Astrocyte (in vitro differentiated cells and primary cell): Measurements from ENCODE around the gene MYRIP. TPM values are rescaled to one million over a fixed set of nuclear protein-coding genes. Genes with fewer than 3 reads are reported as not detected.

Source experiments
- DNase-seq: peaks from one replicate; pipeline ENCODE4 v3.0.0-alpha.2; 2010; ENCODE audit warnings: low read depth
- FAIRE-seq: peaks from 2 replicates; lab custom pipeline; 2011; peaks lifted over from hg19 to GRCh38; lab: Jason Lieb, UNC
- H2AFZ ChIP-seq: 2 replicates; pipeline ENCODE4 v1.6.0; 2012; ENCODE audit warnings: low read depth, low read length, inconsistent platforms
- H3K27ac ChIP-seq: 2 replicates; pipeline ENCODE4 v1.5.1; 2011; ENCODE audit warnings: low read depth, low read length, inconsistent platforms
- H3K27me3 ChIP-seq: 2 replicates; pipeline ENCODE4 v1.6.0; 2011; ENCODE audit warnings: low read length, inconsistent platforms; ENCODE audit not compliant: insufficient read depth
- H3K36me3 ChIP-seq: 2 replicates; pipeline ENCODE4 v1.5.1; 2011; ENCODE audit warnings: low read length, inconsistent platforms; ENCODE audit not compliant: insufficient read depth
- H3K4me1 ChIP-seq: 2 replicates; pipeline ENCODE4 v1.5.1; 2011; ENCODE audit warnings: low read length, inconsistent platforms; ENCODE audit not compliant: insufficient read depth
- H3K4me2 ChIP-seq: 2 replicates; pipeline ENCODE4 v1.6.0; 2012; ENCODE audit warnings: low read length, inconsistent platforms
- H3K4me3 ChIP-seq: 2 replicates; pipeline ENCODE4 v1.5.1; 2011; ENCODE audit warnings: low read depth, mild to moderate bottlenecking, low read length, inconsistent platforms; ENCODE audit not compliant: insufficient read depth
- H3K79me2 ChIP-seq: 2 replicates; pipeline ENCODE4 v1.6.0; 2012; ENCODE audit warnings: mild to moderate bottlenecking, low read length, inconsistent platforms; ENCODE audit not compliant: insufficient read depth
- H3K9ac ChIP-seq: 2 replicates; pipeline ENCODE4 v1.6.0; 2012; ENCODE audit warnings: mild to moderate bottlenecking, low read length, inconsistent platforms
- H3K9me3 ChIP-seq: 2 replicates; pipeline ENCODE4 v1.5.1; 2012; ENCODE audit warnings: low read depth, mild to moderate bottlenecking, low read length, inconsistent platforms; ENCODE audit not compliant: insufficient read depth
- H4K20me1 ChIP-seq: 2 replicates; pipeline ENCODE4 v1.6.0; 2012; ENCODE audit warnings: low read length, inconsistent platforms; ENCODE audit not compliant: insufficient read depth
- H3K27ac Mint-ChIP-seq: one replicate; pipeline ENCODE4 v1.8.0; 2021; ENCODE audit warnings: mild to moderate bottlenecking, mixed read lengths; ENCODE audit not compliant: unreplicated experiment
- H3K27me3 Mint-ChIP-seq: one replicate; pipeline ENCODE4 v1.8.0; 2021; ENCODE audit warnings: low read depth, mixed read lengths; ENCODE audit not compliant: unreplicated experiment
- H3K36me3 Mint-ChIP-seq: one replicate; pipeline ENCODE4 v1.8.0; 2021; ENCODE audit warnings: low read depth, mixed read lengths; ENCODE audit not compliant: unreplicated experiment
- H3K4me1 Mint-ChIP-seq: one replicate; pipeline ENCODE4 v1.8.0; 2021; ENCODE audit warnings: low read depth, mixed read lengths; ENCODE audit not compliant: unreplicated experiment
- H3K4me3 Mint-ChIP-seq: one replicate; pipeline ENCODE4 v1.8.0; 2021; ENCODE audit warnings: mild to moderate bottlenecking, moderate library complexity, mixed read lengths; ENCODE audit not compliant: unreplicated experiment
- H3K9me3 Mint-ChIP-seq: one replicate; pipeline ENCODE4 v1.8.0; 2021; ENCODE audit warnings: mild to moderate bottlenecking, mixed read lengths; ENCODE audit not compliant: unreplicated experiment
- CTCF ChIP-seq: IDR thresholded peaks from 2 replicates; pipeline ENCODE4 v1.5.1; 2011; ENCODE audit warnings: low read depth, mild to moderate bottlenecking, inconsistent platforms, low read length, moderate library complexity; ENCODE audit not compliant: insufficient read depth
- EZH2 ChIP-seq: IDR thresholded peaks from 2 replicates; pipeline ENCODE4 v1.6.1; 2012; ENCODE audit warnings: mild to moderate bottlenecking, low read length, inconsistent platforms; ENCODE audit not compliant: insufficient read depth
- total RNA-seq: library from RNA; stranded (reverse); gene quantifications from 2 replicates; pipeline ENCODE4 v1.2.1, GENCODE V29; 2021

MYRIP gene
- total RNA-seq, 1 donor from 2014 or later: 0.07 TPM

- H3K4me1 ChIP-seq: peaks cover 14% of the 10 kb centered on the region
- H3K9me3 ChIP-seq: no peaks in the 10 kb centered on the region
- Mint-ChIP-seq H3K4me3 (no peak overlapping the region), H3K27me3 (no peaks in the 10 kb centered on the region), H3K36me3 (no peaks in the 10 kb centered on the region), H3K9me3 (no peaks in the 10 kb centered on the region), H3K27ac (no peak overlapping the region), H3K4me1 (no peaks in the 10 kb centered on the region)
- no peaks in the 10 kb centered on the region for H3K36me3 ChIP-seq
- peak; percentile 62 for DNase-seq
- H3K4me3 ChIP-seq: no peak overlapping the region
- no peak overlapping the region for H2AFZ ChIP-seq
- no peak overlapping the region for H3K27ac ChIP-seq
- H3K79me2 ChIP-seq: no peaks in the 10 kb centered on the region
- H4K20me1 ChIP-seq: no peaks in the 10 kb centered on the region
- H3K4me2 ChIP-seq: peak overlapping the region; percentile 30
- H3K9ac ChIP-seq: no peak overlapping the region
- no peaks in the 10 kb centered on the region for H3K27me3 ChIP-seq
- no peak for FAIRE-seq
- no peak for TF ChIP-seq CTCF
- no peak for TF ChIP-seq EZH2
These were observed 234.0 kb downstream of the MYRIP start for GRCh38 chr3:40043444-40043755.

GRCh38 chr3:40044487-40044886 lies 235.1 kb downstream of the MYRIP start:
- H3K79me2 ChIP-seq: no peaks in the 10 kb centered on the region
- H3K9ac ChIP-seq: no peak overlapping the region
- H3K4me1 Mint-ChIP-seq: no peaks in the 10 kb centered on the region
- H4K20me1 ChIP-seq: no peaks in the 10 kb centered on the region
- TF ChIP-seq EZH2 (no peak), CTCF (no peak)
- H3K4me2 ChIP-seq: no peak overlapping the region
- peaks cover 14% of the 10 kb centered on the region for H3K4me1 ChIP-seq
- peaks cover 1% of the 10 kb centered on the region for H3K9me3 Mint-ChIP-seq
- H3K4me3 Mint-ChIP-seq: no peak overlapping the region
- DNase-seq: peak; percentile 87
- no peaks in the 10 kb centered on the region for H3K36me3 Mint-ChIP-seq
- H3K9me3 ChIP-seq: no peaks in the 10 kb centered on the region
- no peaks in the 10 kb centered on the region for H3K27me3 Mint-ChIP-seq
- H3K27ac Mint-ChIP-seq: no peak overlapping the region
- H3K36me3 ChIP-seq: no peaks in the 10 kb centered on the region
- no peaks in the 10 kb centered on the region for H3K27me3 ChIP-seq
- H3K27ac ChIP-seq: no peak overlapping the region
- H3K4me3 ChIP-seq: no peak overlapping the region
- FAIRE-seq: peak; percentile 78
- H2AFZ ChIP-seq: peak overlapping the region; percentile 43

- no peaks in the 10 kb centered on the region for H3K27me3 Mint-ChIP-seq
- H3K9ac ChIP-seq: no peak overlapping the region
These were observed 235.6 kb downstream of the MYRIP start for GRCh38 chr3:40045051-40045450.

More at GRCh38 chr3:40045051-40045450, 235.6 kb downstream of the MYRIP start:
- FAIRE-seq (no peak), DNase-seq (no peak)
- Histone ChIP-seq H3K4me2 (no peak overlapping the region), H3K4me1 (peaks cover 14% of the 10 kb centered on the region), H3K27me3 (no peaks in the 10 kb centered on the region), H4K20me1 (no peaks in the 10 kb centered on the region), H3K36me3 (no peaks in the 10 kb centered on the region), H3K4me3 (no peak overlapping the region), H3K9me3 (no peaks in the 10 kb centered on the region), H3K79me2 (no peaks in the 10 kb centered on the region), H2AFZ (peak overlapping the region; percentile 43), H3K27ac (no peak overlapping the region)
- Mint-ChIP-seq H3K9me3 (peaks cover 2% of the 10 kb centered on the region), H3K36me3 (no peaks in the 10 kb centered on the region), H3K4me1 (no peaks in the 10 kb centered on the region), H3K4me3 (no peak overlapping the region), H3K27ac (no peak overlapping the region)
- TF ChIP-seq CTCF (no peak), EZH2 (no peak)
